Occipital lobe (tissue), 2 donors: ENCODE measurements around the gene PSORS1C1. TPM values are rescaled to one million over a fixed set of nuclear protein-coding genes. Genes with fewer than 3 reads are reported as not detected.
"Not testable (repeated sequence)": the region's sequence is repeated elsewhere in the genome, so short reads cannot be mapped to it uniquely, and the experiment has no call there.

Experiments
- DNase-seq: peaks from one replicate; lab custom pipeline; 2025; lab: John Stamatoyannopoulos, UW
- total RNA-seq: library from RNA; depleted of rRNA; stranded (reverse); fragments of >200 nt; gene quantifications from one replicate; pipeline ENCODE4 v1.2.3, GENCODE V29; 2014

Gene PSORS1C1
- total RNA-seq, 1 donor from 2014 or later = not detected

- DNase-seq = peak; percentile 97
Observed at GRCh38 chr6:31158140-31158862, 43.7 kb downstream of the PSORS1C1 start, which contains the start of gene TCF19. Gene TCF19, plus strand, starts transcription at chr6:31158589. Its CDS starts 881 bp downstream, at chr6:31159470.

DNA sequence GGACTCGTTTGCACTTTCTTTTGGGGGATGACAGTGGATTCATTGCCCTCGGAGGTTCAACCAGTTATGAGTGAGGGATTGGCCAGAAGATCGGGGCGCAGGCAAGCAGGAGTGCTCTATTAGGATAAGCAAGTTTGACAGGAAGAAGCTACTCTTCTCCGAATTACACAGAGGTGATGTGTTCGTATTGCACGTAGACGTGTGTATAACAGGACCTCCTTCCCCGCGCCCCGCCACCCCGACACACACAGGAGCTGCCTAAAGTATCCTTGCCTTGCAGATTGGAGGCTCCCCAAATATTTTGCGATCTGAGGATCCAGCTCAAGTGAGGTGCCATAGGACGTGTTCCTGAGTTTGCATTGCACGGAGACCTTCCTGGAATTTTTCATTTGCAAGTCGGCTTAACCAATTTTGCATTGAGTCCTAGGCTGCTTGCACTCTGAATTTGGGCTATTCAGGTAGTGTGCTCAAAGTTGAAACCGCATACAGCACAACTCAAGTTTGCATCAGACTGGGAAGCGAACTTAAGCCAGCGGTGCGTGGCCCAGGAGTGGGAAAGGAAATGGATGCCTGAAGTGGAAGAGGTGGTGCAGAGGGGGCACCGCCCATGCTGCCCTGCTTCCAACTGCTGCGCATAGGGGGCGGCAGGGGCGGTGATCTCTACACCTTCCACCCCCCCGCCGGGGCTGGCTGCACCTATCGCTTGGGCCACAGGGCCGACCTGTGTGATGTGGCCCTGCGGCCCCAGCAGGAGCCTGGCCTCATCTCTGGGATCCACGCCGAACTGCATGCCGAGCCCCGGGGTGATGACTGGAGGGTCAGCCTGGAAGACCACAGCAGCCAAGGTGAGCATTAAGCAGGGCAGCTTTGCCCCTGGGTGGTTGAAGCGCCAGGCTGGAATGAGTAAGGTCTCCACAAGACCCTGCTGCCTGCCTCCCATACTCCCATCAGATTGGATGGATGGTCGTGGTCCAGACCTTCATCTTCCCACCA, 44.6 kb downstream of the PSORS1C1 start:
- DNase-seq = no peak

DNA sequence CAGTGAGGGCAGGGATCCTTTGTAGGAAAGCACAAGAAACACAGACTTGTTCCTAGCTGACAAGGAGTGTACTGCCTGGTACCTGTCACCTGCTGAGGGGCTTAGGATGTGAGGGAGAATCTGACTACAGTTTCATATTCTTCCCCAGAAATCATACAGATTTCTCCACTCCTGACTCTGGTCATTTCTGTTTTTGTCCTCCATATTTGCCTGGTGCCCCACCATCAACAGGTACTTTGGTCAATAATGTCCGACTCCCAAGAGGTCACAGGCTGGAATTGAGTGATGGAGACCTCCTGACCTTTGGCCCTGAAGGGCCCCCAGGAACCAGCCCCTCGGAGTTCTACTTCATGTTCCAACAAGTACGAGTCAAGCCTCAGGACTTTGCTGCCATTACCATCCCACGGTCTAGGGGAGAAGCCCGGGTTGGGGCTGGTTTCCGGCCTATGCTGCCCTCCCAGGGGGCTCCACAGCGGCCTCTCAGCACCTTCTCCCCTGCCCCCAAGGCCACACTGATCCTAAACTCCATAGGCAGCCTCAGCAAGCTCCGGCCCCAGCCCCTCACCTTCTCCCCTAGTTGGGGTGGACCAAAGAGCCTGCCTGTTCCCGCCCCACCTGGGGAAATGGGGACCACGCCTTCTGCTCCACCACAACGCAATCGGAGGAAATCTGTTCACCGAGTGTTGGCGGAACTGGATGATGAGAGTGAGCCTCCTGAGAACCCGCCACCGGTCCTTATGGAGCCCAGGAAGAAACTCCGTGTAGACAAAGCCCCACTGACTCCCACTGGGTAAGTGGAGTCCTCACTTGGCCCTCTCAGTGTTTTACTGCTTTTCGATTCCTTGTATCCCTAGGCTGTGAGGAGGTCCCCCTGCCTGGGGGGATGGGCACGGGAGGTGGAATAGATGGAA, 46.9 kb downstream of the PSORS1C1 start:
- DNase-seq = no peak

- DNase-seq = no peak
Observed at GRCh38 chr6:31162463-31163165, 48.0 kb downstream of the PSORS1C1 start.

DNA sequence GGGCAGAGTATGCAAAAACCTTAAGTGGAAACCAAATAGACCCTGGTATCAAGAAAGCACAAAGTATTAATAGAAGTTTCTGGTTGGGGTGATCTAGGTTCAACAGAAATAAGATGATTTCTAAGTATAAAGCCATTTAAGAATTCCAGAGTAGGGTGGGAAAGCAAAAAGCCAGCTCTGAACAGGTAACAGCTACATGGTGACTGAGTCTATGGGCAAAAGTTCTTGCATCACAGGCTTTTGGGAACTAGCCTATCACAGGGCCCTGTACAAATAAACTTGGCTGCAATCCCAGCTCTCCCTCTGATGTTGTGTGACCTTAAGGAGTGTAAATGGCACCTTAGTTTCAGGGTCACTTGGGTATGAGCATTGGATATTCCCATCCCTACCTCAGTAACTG, 49.3 kb downstream of the PSORS1C1 start:
- no peak for DNase-seq

- not testable (repeated sequence) for DNase-seq
Observed at GRCh38 chr6:31164475-31165063, 50.0 kb downstream of the PSORS1C1 start.

DNA sequence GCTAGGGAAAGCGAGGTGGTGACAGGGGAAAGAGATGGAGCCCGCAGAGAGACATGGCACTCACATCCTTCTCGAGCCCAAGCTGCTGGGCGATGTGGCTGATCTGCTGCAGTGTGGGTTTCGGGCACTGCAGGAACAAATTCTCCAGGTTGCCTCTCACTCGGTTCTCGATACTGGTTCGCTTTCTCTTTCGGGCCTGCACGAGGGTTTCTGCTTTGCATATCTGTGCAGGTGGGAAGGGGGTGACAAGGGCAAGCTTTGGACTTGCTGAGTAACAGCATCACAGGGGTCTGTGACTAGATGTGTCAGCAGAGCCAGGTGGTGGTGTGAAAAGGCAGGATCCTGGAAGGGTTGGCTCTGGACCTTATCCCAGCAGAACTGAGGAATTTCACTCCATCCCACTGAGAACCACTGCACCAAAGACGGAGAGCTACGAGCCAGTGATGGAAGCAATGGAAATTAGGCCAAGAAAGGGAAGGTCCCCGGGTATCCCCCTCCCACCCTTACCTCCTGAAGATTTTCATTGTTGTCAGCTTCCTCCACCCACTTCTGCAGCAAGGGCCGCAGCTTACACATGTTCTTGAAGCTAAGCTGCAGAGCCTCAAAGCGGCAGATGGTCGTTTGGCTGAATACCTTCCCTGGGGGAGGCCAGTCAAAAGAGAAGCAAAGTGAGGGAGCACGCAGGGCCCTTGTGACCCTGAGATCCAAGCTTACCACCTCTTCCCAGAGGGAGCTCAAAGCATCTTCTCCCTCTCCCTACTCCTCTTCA, 50.6 kb downstream of the PSORS1C1 start:
- not testable (repeated sequence) for DNase-seq

DNA sequence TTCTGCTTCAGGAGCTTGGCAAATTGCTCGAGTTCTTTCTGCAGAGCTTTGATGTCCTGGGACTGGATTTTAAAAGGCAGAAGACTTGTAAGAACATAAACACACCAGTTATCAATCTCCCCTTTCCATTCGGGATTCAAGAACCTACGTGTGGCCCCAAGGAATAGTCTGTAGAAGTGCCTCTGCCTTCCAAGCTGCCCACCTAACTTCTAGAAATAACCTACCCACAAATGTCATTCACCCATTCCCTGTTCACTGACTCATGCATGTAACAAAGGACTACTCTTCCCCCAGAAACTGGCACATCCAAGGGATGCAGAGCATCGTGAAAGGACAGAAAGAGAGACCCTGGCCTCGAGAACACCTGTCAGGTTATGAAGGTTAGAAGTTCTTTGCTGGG, 51.4 kb downstream of the PSORS1C1 start:
- DNase-seq = no peak

DNA sequence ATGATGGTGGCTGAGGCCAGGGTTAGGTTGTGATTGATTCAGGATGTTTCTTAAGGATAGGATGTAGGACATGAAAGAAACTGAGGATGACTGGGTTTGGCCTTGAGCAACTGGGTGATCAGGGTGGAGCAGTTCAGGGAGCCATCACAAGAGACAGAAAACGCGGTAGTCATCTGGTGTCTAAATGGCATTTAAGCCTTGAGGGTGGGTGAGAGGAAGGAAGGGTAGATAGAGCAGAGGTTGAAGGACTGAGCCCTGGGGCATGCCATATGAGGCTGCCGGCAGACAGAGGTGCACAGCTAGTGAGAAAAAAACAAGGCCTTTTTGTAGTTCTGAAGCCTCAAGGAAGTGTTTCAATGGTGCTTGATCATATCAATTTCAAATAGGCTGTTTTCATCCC, 54.0 kb downstream of the PSORS1C1 start:
- DNase-seq = no peak

DNA sequence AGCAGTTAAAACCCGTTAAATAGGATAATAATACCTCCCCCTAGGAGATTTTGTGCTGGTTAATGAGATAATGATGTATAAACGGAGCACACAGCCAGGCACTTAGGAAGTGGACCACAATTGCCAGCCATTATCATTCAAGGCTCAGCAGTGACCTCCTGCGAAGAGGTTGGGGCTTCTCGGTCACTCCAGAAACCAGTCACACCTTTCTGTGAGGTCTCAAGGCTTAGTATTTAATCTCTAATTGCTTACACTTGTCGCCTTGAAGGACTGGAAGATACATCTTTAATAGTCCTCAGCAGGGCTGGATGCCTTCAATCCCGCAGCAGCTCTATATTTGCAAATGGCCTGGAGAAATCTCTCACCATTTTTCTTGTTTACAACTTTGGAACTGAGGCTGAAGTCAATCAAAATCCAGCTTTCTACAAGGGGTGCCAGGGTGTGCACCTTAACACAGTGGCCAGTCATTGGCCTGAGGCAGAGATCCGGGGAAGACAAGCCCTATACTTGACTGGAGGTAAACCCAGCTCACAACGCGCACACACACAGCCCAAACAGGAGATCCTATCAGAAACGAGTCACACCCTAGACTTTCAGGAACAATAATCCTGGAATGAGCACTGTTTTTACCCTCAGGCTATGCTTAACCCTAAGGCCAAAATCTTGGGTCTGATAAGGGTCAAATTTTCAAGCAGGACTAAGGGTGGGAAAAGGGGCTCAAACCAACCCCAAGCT, 54.7 kb downstream of the PSORS1C1 start:
- DNase-seq = no peak

GRCh38 chr6:31169858-31170599, 55.4 kb downstream of the PSORS1C1 start:
- not testable (repeated sequence) for DNase-seq

- no peak for DNase-seq
Observed at GRCh38 chr6:31170600-31170881, 55.9 kb downstream of the PSORS1C1 start, which contains the start of gene POU5F1. Gene POU5F1, minus strand, starts transcription at chr6:31170682. Its CDS starts 62 bp downstream, at chr6:31170620.

DNA sequence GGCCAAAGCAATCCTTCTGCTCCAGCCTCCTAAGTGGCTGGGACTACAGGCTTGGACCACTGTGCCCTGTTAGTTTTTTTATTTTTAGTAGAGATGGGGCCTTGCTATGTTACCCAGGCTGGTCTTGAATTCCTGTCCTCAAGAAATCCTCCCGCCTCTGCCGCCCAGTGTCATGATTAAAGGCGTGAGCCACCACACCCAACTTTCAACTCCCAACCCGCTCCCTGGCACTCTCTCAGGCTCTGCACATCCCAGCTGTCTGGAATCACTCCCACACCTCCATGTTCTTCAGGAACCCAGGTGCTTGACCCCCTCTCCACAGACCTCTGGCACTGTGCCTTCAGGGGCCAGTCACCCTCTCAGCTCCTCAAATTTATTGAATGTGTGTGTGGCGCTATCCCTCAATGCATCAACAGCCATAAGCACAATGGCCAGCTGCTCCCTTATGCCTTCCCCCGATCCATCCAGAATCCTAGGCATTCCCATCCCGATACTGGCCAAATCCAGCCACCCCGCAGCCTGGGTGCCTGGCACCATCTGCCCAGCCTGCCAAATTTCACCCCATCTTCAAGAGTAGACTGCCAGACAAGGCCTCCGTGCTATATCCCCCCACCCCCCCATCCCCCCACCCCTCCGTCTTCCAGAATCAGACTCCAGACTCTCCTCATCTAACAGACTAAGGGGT, 56.5 kb downstream of the PSORS1C1 start:
- no peak for DNase-seq

- DNase-seq = no peak
Observed at GRCh38 chr6:31171931-31172905, 57.6 kb downstream of the PSORS1C1 start.

GRCh38 chr6:31172973-31173384, 58.4 kb downstream of the PSORS1C1 start:
- no peak for DNase-seq

DNA sequence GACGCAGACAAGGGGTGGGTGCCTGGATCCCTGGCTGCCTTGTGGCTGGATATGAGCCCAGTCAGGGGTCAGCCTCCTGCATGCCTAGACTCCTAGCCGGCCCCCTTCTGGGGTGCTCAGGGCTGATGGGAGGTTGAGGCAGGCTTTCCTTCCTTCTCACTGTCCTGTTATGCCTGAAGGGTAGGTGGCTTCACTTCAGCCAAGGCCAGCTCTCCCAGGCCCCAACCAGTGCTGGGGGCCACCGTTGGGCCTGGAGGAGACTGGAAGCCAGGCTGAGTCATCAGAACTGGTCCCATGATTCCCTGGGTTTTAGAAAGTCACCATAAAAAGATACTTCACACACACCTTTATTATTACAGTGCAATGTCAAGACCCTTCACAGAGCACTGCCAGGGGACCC, 58.8 kb downstream of the PSORS1C1 start:
- no peak for DNase-seq
